GM18873 (cell line): ENCODE results near the gene COL4A5.

Source experiments
- ATAC-seq: cut with Tn5 transposase; IDR thresholded peaks from one replicate; pipeline ENCODE4 v1.9.1; 2021; ENCODE audit warnings: mild to moderate bottlenecking, moderate library complexity, moderate number of reproducible peaks; ENCODE audit not compliant: unreplicated experiment, low FRiP score

COL4A5 gene

GRCh38 chrX:108610141-108610540 lies 170.5 kb downstream of the COL4A5 start:
- no peak for ATAC-seq

- no peak for ATAC-seq
These were observed 175.0 kb downstream of the COL4A5 start for GRCh38 chrX:108614616-108615015.

- ATAC-seq: no peak
These were observed 201.2 kb downstream of the COL4A5 start for GRCh38 chrX:108640817-108641216.

GRCh38 chrX:108641589-108642272 lies 202.1 kb downstream of the COL4A5 start:
- no peak for ATAC-seq

GRCh38 chrX:108642273-108642628 lies 202.6 kb downstream of the COL4A5 start:
- ATAC-seq: no peak

- ATAC-seq: no peak
These were observed 225.1 kb downstream of the COL4A5 start for GRCh38 chrX:108664701-108665100.

GRCh38 chrX:108666101-108666500 lies 226.5 kb downstream of the COL4A5 start:
- ATAC-seq: no peak

GRCh38 chrX:108671526-108671925 lies 231.9 kb downstream of the COL4A5 start:
- no peak for ATAC-seq

GRCh38 chrX:108696690-108697089 lies 257.1 kb downstream of the COL4A5 start:
- ATAC-seq: no peak

GRCh38 chrX:108699368-108699767 lies 259.7 kb downstream of the COL4A5 start:
- no peak for ATAC-seq

GRCh38 chrX:108701633-108702032 lies 262.0 kb downstream of the COL4A5 start:
- ATAC-seq: no peak

GRCh38 chrX:108702530-108702929 lies 262.9 kb downstream of the COL4A5 start:
- ATAC-seq: no peak

- no peak for ATAC-seq
These were observed 265.2 kb downstream of the COL4A5 start for GRCh38 chrX:108704839-108705238.

GRCh38 chrX:108712886-108713285 lies 273.2 kb downstream of the COL4A5 start:
- no peak for ATAC-seq

GRCh38 chrX:108722561-108722960 lies 282.9 kb downstream of the COL4A5 start:
- no peak for ATAC-seq

GRCh38 chrX:108726748-108727147 lies 287.1 kb downstream of the COL4A5 start:
- ATAC-seq: no peak

GRCh38 chrX:108731153-108731552 lies 291.5 kb downstream of the COL4A5 start:
- ATAC-seq: no peak

- no peak for ATAC-seq
These were observed 293.1 kb downstream of the COL4A5 start for GRCh38 chrX:108732630-108733321.

GRCh38 chrX:108734426-108734825 lies 294.8 kb downstream of the COL4A5 start:
- ATAC-seq: no peak

GRCh38 chrX:108735091-108735678 lies 295.5 kb downstream of the COL4A5 start:
- no peak for ATAC-seq

GRCh38 chrX:108735679-108736508 lies 296.3 kb downstream of the COL4A5 start:
- no peak for ATAC-seq
